ENCODE results near the gene DOCK4. TPM values are rescaled to one million over a fixed set of nuclear protein-coding genes. Genes with fewer than 3 reads are reported as not detected.

The DOCK4 gene
- polyA plus RNA-seq, 3 donors = 19.3 to 22.7 (median 20.0) TPM

DNA sequence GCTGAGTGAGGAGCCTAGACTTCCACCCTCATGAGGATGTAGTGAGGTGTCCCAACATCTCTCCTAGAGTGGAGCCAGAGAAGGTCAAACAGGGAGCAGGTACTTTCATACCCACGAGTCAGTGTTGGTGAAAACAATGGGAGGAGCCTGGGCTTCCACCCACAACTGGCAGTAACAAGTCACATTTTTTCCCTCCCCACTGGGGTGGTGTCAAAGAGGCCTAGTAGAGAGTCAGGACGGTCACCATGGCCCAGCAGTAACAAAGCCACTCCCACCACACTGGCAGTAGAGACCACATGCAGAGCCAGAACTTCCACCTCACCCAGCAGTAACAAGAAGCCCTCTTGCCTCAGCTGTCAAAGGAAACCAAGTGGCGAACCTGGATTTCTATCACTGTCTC is 363.7 kb downstream of the DOCK4 start:
- no peak for DNase-seq (ENCODE audit: low read depth in 3 of 3, low spot score in 2 of 3)

DNA sequence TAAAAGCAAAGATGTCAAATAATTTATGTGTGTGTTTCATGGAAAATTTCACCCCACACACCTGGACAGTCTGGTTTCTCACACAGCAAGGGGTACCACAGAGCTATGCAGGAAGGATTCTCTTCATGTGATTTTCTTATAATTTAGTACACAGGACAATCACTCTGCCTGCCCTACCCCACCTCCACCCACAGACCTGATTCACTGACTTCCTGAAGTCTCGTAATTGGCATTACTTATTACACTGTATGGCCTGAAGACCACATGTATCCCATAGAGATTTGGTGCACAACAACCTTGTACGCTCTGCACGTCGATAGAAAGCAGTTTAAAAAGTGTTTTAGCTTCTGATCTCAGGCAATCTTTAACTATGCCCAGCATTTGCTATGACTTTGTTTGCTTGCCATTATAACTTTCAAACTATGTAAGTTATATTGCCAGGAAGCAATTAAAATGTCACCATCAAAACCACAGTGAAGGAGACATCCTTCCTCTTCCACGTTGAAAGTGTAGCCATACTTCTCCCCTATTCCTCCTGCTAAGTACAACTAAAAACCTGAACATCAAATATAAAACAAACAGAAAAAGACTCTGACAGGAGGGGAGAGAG is 364.5 kb downstream of the DOCK4 start:
- no peak for DNase-seq (ENCODE audit: low read depth in 3 of 3, low spot score in 2 of 3)

DNA sequence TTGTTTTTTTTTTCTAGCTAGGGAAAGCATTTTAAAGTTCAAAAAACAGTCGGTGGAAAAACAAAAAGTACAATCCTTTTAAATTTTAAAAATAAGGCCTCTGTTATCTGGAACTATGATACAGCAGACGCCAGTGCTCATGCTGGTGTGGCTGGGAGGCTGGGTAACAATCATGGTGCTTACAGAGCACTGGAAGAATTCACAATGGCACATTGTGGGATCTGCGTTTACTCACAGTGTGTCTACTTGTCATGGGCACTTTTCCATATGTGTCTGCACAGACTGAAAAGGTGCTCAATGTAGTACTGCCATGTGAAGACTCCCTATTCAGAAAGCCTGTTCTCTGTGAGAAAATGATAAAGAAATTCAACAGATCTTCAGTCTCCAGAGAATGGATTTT is 365.7 kb downstream of the DOCK4 start:
- DNase-seq (ENCODE audit: low read depth in 3 of 3, low spot score in 2 of 3) = no peak

DNA sequence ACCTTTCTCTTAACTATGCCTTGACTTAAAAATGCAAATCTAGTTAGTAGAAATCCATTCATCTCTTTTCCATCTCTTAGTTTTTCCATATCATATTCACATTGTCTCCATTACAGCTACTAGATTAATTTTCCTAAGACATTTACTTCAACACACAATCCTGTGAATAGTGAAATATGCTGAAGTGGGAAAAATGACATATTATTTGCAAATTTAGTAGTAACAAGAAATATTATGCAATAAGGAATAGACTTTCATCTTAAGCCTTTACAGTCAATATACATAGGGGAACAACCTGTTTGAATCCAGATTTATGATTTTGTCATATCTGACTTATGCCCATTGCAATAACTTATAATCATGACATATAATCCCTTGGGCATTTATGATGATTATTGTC is 366.9 kb downstream of the DOCK4 start:
- no peak for DNase-seq (ENCODE audit: low read depth in 3 of 3, low spot score in 2 of 3)

DNA sequence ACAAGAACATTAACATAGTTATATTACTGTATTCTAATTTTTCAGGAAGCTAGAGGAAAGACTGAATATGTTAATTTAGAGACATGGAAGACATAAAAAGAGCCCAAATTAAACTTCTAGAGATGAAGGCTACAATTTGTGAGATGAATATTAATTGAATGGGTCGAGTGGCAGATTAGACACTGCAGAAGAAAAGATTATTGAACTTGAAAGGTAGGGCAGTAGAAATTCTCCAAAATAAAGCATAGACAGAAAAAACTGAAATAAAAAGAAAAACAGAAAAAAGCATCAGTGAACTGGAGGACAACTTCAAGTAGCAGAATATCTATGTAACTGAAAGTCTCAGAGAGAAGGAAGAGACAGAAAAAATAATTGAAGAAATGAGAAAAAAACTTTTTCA is 369.6 kb downstream of the DOCK4 start:
- DNase-seq (ENCODE audit: low read depth in 3 of 3, low spot score in 2 of 3) = no peak

DNA sequence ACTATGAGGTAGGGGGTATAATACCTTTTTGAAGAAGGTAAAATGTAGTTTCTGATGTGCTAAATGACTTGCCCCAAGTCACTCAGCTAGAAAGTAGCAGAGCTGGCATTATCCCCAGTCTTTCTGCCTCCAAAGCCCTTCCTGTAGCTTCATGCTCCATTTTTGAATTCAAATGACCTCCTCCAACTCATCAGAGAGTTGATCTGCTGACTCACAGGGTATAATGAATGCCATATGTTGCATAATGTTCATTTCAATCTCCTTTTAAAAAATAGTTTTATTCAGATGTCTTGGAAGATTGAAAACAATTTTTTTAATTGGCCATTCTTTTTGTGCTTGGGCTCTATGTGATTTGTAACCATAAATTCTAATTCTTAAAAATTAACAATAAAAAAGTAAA is 371.1 kb downstream of the DOCK4 start:
- DNase-seq (ENCODE audit: low read depth in 3 of 3, low spot score in 2 of 3) = no peak

DNA sequence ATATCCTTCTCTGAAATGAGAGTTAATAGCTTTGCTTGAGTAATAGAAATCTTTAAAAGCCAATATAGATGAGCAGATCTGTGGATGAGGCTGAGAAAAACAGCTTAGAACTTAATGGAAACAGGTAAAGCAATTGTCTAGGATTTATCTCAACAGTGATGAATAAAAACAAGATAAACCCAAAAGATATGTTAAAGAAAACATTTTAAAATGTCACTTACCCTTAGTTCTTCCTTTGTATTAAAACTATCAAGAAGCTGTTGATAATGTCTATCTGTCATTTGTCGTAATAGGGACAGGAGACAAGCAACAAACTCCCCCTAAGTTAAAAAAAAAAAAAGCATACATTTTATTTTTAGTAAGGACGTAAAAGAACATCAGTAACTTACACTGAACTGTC is 371.8 kb downstream of the DOCK4 start:
- no peak for DNase-seq (ENCODE audit: low read depth in 3 of 3, low spot score in 2 of 3)

DNA sequence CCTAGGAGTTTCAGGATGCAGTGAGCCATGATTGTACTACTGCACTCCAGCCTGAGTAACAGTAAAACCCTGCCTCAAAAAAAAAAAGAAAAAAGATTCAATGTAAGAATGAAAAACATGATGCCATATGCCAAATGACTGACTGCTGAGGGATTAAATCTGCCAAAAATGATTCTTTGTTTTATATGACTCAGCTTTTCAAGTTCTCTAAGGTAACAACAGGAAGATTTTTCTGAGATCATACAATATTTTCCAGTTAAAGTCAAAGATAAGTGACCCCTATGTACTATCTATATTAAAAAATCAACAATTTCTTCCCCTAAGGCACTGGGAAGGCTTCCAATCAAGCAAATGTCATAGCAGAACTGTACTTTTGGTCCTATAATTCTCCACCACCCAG is 372.7 kb downstream of the DOCK4 start:
- DNase-seq (ENCODE audit: low read depth in 3 of 3, low spot score in 2 of 3) = no peak

DNA sequence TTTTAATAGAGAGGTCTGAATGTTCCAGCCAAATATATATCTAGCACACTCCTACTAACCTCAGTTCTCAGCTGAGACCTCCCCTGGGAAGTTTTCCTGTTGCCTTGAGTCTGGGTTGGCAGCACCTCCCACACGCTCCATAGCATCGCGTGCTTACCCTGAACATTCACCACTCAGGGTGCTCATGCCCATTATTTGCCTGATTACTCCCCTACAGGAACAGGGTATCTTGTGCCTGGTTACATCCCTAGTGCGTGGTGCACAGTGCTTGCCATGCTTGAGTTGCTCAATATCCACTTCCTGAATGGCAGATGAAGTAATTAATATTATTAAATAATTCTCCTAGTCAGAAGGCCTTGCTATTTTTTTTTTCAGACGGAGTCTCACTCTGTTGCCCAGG is 374.0 kb downstream of the DOCK4 start:
- DNase-seq (ENCODE audit: low read depth in 3 of 3, low spot score in 2 of 3) = no peak

DNA sequence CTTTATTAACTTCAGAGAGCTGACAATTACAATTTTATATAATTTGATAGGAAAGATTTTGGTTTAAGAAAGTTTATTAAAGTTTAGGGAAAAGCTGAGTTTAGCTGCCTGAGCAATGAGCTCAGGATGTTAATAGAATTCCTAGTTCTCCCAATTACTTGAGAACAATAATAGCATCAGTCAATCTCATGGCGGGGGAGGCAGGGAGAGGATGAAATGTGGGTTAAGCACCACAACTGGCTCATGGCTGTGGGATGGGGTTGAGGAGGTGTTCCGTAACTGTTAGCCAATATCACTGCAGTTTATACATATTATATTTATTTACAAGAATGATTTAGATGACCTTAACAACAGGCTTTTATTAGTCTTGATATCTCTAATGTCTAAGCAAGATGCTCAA is 377.0 kb downstream of the DOCK4 start:
- DNase-seq (ENCODE audit: low read depth in 3 of 3, low spot score in 2 of 3) = no peak

DNA sequence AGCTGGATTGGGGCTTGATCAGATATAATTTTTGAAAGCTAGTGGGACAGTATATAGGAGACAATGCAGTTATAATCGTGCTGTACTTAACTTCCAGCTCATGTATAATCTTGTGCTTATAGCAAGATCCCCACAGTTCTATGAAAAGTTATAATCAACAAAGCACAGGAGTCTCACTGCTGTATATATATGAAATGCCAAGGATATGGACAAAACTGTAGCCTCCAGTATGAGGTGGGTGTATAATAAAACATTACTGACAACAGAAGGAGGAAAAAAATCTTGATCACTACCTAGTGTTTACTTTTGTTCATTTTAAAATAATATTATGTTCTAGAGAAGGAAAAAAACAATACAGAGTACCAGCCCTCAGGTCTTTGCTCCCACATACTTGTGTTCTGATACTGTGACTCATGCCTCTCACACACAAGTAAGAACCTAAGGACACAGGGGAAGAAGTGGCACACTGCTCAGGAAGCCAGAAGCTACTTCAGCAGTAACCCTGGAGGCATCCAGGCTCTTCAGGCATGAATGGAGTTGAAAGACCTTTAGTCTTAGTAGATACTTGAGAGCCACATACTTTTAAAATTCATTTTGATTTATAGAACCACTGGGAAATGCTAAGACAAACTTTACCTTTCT is 378.2 kb downstream of the DOCK4 start:
- no peak for DNase-seq (ENCODE audit: low read depth in 3 of 3, low spot score in 2 of 3)

DNA sequence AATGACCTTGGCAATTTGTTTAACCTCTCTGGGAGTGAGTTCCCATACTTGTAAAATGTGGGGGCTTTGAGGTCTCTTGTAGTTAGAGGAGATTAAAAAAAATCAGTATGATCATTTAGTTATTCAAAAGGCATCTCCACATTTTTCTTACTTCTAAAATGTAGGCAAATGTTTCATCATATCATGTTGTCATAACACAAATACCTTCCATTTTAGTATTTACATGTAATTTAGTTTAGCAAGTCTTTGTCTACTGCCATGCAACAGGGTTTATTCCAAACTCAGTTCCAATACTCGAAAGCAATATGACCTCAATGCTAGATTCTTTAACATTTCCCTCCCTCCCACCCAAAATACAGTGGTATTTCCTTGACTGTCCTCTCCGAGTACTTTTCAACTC is 381.2 kb downstream of the DOCK4 start:
- DNase-seq (ENCODE audit: low read depth in 3 of 3, low spot score in 2 of 3) = no peak

DNA sequence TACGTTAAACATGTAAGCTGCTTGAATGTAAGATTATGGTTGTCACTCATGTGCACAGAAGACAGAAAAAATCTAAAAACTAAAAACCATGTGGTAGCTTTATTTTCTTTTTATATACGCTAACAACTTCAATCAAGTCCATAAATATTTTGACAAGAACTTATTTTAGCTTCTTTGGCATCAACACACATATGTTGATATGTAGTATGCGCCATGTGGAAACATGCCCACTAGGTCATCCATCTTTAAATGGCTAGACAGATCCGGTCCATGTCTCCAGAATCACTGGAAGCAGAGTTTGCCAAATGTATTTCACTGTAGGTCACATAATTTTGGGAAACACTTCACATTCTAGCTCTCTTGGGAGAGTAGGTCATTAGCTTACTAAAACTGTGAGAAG is 382.4 kb downstream of the DOCK4 start:
- no peak for DNase-seq (ENCODE audit: low read depth in 3 of 3, low spot score in 2 of 3)

DNA sequence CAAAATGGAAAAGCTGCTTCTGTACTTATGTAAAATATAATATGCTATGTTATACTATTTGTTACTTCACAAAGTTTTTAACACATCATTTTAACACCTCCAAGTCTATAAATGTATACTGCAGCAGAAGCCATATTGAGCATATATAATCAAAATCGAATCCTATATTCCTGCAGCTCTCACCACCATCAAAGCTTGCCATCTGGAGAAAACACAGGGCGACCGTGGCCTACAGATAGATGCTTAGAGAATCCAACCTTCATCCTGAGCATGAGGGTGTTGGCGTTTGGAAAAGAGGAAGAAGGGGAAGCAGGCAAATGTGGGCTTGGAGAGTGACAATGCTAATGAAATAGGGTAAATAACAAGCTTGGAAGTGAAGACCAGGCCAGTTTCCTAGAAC is 385.2 kb downstream of the DOCK4 start:
- DNase-seq (ENCODE audit: low read depth in 3 of 3, low spot score in 2 of 3) = no peak

DNA sequence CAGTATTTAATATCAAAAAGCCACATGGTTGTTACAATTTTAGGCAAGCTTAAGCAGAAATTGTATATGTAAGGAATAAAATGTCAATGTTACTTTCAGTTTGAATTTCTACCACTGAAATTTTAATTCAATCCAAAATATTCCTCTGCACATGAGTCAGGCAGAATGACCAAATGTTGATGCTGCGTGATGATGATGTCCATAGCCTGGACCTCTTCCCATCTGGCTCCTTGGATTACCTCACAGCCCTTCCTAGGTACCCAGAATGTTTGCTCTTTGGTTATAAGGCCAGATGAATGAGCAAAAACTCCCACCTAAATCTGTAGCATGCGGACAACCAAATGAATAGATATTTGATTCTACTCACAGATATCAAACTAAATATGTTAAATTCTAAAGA is 385.6 kb downstream of the DOCK4 start:
- no peak for DNase-seq (ENCODE audit: low read depth in 3 of 3, low spot score in 2 of 3)

DNA sequence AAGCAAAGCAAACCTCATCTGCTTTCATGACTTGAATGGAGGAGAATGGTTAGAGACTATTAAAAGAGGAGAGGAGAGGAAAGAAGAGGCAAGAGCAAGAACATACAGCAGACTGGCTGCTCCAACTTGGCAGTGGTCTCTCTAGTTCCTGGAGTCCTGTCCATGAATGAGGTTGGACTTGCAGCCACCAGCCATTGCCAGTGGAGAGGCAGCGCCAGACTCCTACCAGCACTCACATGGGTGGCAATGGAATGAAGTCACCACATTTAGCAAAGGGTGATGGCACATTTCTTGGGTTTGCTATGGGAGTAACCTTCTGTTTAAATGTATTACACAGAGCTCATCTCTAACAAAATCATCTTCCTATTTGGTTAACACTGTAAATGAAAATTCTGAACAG is 386.1 kb downstream of the DOCK4 start:
- DNase-seq (ENCODE audit: low read depth in 3 of 3, low spot score in 2 of 3) = no peak

DNA sequence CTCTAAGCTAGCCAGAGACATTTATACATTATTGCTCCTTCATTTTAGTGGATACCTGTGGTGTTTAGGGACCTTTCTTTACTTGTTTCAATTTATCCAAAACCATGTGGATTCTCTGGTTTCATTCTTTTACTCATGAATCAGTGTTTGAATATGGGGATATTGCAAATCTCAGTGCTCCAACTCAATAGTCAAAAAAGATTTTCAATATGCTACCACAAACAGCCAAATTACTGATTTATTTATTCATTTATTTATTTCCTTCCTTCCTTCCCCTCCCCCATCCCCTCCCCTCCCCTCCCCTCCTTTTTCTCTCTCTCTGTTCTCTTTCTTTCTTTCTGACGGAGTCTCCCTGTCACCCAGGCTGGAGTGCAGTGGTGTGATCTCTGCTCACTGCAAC is 390.8 kb downstream of the DOCK4 start:
- DNase-seq (ENCODE audit: low read depth in 3 of 3, low spot score in 2 of 3) = no peak

DNA sequence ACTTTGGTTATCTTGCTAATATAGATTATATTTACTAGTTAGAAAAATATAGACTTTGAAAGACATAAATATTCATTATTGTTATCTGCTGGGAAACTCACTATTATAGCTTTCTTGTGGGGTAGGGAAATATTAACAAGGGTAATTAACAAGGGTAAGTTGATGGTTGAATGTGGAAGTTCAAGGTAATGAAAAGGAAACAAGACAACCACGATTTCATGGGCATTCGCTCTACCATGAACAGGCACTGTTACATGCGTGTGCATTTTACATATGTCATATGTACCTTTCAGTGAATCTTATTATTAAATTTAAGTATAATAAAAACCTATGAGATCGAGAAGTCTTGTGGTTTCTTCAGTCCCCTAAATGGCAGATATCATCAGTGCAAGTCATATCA is 392.9 kb downstream of the DOCK4 start:
- no peak for DNase-seq (ENCODE audit: low read depth in 3 of 3, low spot score in 2 of 3)

DNA sequence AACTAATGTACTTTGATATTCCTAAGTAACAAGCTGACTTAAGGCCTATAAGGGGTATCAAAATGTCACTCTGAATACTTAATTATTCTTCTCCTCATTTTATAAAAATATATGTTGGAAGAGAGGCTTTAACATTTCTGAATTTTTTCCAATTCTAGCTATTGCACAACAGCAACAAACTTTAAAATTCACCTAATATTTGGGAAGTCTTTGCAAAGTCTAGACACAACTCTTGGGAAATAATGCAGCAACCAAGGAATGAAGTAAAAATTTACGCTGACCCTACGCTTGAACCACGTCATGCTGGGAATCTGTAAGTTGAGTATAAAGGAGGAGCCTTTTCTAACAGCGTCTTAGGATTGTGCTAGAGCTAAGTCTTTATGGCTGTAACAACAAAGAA is 400.0 kb downstream of the DOCK4 start:
- DNase-seq (ENCODE audit: low read depth in 3 of 3, low spot score in 2 of 3) = no peak

DNA sequence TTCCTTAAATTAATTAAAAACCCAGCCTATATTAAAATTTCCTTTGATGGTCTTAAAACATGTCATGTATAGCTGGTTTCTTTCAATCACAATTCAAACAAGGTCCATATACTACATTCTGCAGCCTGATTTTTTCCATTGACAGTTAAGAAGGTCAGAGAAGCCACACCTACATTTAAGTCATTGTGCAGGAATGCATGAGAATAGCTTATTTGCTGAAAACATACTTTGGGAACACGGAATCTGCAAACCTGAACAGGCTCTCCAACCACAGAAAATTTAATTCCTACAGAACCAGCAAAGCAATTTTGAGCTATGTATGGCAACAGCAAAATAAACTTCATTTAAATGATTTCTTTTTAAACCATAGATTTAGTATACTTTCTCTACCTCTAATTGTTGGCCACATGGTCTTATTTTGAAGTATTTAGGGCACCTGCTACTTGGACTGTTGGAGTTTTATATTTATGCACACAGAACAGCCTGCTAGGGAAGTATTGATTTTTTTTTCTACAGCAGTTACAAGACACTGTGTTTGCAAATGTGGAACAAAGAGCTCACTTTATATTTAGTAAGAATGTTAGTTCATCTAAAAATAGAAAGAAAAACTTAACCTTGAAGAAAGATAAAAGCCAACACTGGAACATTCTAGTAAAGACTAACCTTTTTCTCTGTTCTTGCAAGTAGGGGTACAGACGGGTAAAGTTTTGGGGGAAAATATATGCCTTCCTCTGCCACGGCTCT is 403.0 kb downstream of the DOCK4 start:
- no peak for DNase-seq (ENCODE audit: low read depth in 3 of 3, low spot score in 2 of 3)

DNA sequence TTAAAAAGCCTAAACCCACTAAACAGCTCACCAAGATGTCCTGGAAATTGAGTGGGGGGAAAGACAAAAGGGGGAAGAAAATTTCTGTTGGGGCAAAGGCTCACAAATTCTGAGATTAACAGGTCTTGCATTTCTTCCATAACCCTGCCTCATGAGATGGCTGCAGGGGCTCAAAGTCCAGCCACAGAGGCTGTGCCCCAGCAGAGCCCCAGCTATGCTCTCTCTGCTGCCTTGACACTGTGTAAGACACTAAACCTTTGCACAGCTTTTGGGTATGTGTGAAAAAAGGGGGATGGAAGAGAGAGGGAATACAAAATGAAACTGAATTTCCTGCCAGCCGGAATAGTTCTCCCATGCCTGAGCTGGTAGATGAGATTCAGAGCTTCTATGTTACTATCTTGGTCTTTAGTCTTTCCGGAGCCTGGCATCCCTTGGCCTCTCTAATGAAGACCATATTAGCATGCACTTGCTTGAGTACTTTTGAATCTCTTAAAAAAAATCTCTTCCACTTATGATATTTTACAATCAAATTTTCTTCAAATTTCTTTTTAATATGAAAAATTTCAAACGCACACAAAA is 403.9 kb downstream of the DOCK4 start:
- DNase-seq (ENCODE audit: low read depth in 3 of 3, low spot score in 2 of 3) = no peak

DNA sequence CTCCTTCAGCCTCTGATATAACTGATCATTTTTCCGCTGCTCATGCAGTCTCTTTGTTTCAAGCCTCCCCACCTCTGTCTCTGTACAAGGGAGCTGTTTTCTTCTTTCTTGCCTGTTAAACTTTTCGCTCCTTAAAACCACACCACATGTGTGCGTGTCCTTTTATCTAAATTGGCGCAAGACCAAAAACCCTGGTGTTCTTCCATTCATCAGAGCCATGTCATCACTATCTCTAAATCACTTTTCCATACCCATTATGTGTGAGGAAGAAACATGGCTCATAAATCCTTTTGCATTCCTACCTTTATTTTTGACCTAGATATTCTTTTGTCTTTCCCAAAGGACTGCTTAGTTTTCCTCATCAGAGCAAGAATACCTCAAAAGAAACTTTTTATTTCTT is 404.9 kb downstream of the DOCK4 start:
- no peak for DNase-seq (ENCODE audit: low read depth in 3 of 3, low spot score in 2 of 3)

All from right renal cortex interstitium (tissue), 3 donors.